ENCODE results near the gene GNMT. TPM values are rescaled to one million over a fixed set of nuclear protein-coding genes. Genes with fewer than 3 reads are reported as not detected.

Gene GNMT
- total RNA-seq, 1 donor from 2014 or later, result 0.77 TPM

DNA sequence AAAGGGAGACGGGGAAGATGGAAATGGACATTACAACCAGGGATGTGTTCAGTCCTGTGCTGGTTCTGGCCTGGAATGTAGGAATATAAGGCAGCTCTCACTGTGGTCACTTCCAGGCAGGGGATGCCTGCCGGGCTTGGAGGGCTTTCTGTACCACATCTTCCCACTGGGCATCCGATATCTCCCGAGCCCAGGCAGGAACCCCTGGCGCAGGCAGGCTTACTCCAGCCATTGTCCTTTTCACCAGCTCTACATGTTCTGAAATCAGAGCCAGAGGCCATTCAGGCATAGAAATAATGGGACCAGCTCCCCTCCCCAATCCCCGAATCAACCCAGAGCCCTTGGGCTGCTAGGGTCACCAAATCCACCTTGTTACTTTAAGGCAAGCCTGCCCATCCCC, 51.8 kb downstream of the GNMT start:
- Histone ChIP-seq H3K4me1 (peaks cover 53% of the 10 kb centered on the region), H3K27ac (replicated peaks) (no peak overlapping the region), H3K27me3 (ENCODE audit: low read depth) (no peaks in the 10 kb centered on the region), H3K36me3 (peaks cover 49% of the 10 kb centered on the region), H3K4me3 (peak overlapping the region; percentile 83), H3K9me3 (replicated peaks) (no peaks in the 10 kb centered on the region)
- TF ChIP-seq, protein P1, sequence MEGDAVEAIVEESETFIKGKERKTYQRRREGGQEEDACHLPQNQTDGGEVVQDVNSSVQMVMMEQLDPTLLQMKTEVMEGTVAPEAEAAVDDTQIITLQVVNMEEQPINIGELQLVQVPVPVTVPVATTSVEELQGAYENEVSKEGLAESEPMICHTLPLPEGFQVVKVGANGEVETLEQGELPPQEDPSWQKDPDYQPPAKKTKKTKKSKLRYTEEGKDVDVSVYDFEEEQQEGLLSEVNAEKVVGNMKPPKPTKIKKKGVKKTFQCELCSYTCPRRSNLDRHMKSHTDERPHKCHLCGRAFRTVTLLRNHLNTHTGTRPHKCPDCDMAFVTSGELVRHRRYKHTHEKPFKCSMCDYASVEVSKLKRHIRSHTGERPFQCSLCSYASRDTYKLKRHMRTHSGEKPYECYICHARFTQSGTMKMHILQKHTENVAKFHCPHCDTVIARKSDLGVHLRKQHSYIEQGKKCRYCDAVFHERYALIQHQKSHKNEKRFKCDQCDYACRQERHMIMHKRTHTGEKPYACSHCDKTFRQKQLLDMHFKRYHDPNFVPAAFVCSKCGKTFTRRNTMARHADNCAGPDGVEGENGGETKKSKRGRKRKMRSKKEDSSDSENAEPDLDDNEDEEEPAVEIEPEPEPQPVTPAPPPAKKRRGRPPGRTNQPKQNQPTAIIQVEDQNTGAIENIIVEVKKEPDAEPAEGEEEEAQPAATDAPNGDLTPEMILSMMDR (IDR thresholded peaks at IDR 0.05; ENCODE audit: borderline replicate concordance), result no peak
- intact Hi-C loops (cut with micrococcal nuclease), result no loop called here
- no peak for DNase-seq

DNA sequence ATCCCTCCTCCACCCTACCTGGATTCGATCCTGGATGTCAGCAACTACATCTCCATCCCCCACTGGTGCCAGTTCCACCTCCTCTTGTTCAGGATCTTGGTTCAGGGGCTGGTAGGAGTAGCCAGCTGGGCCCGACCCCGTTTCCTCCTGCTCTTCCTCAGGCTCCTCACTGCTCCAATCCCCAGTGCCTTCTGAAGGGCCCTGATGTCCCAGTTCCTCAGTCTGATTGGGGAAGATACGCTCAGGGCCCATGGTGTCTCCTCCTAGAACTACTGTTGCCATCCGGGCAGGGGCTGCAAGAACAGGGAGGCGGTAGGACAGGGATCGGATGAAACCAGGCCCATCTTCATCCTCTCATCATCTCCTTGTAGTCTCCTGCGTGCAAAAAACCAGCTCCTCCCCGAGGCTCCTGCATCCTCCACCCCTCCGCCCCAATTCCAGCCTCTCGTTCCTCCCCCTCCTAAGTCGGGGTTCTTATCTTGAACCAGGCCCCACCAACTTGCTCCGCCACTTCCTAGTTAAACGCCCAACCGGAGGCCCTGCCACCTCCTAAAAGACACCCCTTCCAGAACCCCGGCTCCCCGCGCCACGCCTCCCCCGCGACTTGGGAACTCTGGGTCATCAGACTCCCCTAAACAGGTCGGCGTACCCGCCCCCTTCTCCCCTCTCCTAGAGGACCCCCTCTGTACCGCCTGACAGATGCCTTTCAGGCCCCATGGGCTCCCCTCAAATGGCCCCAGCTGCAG, 52.7 kb downstream of the GNMT start:
- TF ChIP-seq, protein P1 (IDR thresholded peaks at IDR 0.05; ENCODE audit: borderline replicate concordance), result no peak
- Histone ChIP-seq H3K27me3 (ENCODE audit: low read depth) (no peaks in the 10 kb centered on the region), H3K9me3 (replicated peaks) (no peaks in the 10 kb centered on the region), H3K27ac (replicated peaks) (peak overlapping the region; percentile 89), H3K36me3 (peaks cover 49% of the 10 kb centered on the region), H3K4me3 (peak overlapping the region; percentile 83), H3K4me1 (peaks cover 62% of the 10 kb centered on the region)
- no peak for DNase-seq
- intact Hi-C loops (cut with micrococcal nuclease), result no loop called here

Other genes with a start within 250 kb of the GNMT start
- 0.63 TPM for gene PRPH2, start 238.2 kb upstream of the GNMT start, total RNA-seq
- gene TBCC, start 214.7 kb upstream of the GNMT start, total RNA-seq, result 12.8 TPM
- gene BICRAL, start 178.7 kb upstream of the GNMT start, total RNA-seq, result 12.0 TPM
- gene RPL7L1, start 81.1 kb upstream of the GNMT start, total RNA-seq, result 42.2 TPM
- not detected for gene PTCRA, start 44.7 kb upstream of the GNMT start, total RNA-seq
- gene CNPY3, start 31.3 kb upstream of the GNMT start, total RNA-seq, result 20.1 TPM
- gene PEX6, start 18.4 kb downstream of the GNMT start, total RNA-seq, result 28.9 TPM
- 32.7 TPM for gene PPP2R5D, start 23.8 kb downstream of the GNMT start, total RNA-seq
- 32.6 TPM for gene MEA1, start 53.2 kb downstream of the GNMT start, total RNA-seq
- 108 TPM for gene KLHDC3, start 53.5 kb downstream of the GNMT start, total RNA-seq
- 24.8 TPM for gene RRP36, start 60.9 kb downstream of the GNMT start, total RNA-seq
- gene CUL7, start 93.1 kb downstream of the GNMT start, total RNA-seq, result 7.0 TPM
- gene MRPL2, start 98.7 kb downstream of the GNMT start, total RNA-seq, result 94.9 TPM
- 36.1 TPM for gene KLC4, start 98.9 kb downstream of the GNMT start, total RNA-seq
- gene PTK7, start 115.6 kb downstream of the GNMT start, total RNA-seq, result 2.6 TPM
- 61.8 TPM for gene SRF, start 210.5 kb downstream of the GNMT start, total RNA-seq
- gene CUL9, start 221.4 kb downstream of the GNMT start, total RNA-seq, result 14.7 TPM